NCI-H2029 (cell line): ENCODE data around the gene SLX4IP.

ENCODE experiments used
- DNase-seq: peaks from one replicate; lab custom pipeline; 2025; lab: John Stamatoyannopoulos, UW

SLX4IP gene

DNA sequence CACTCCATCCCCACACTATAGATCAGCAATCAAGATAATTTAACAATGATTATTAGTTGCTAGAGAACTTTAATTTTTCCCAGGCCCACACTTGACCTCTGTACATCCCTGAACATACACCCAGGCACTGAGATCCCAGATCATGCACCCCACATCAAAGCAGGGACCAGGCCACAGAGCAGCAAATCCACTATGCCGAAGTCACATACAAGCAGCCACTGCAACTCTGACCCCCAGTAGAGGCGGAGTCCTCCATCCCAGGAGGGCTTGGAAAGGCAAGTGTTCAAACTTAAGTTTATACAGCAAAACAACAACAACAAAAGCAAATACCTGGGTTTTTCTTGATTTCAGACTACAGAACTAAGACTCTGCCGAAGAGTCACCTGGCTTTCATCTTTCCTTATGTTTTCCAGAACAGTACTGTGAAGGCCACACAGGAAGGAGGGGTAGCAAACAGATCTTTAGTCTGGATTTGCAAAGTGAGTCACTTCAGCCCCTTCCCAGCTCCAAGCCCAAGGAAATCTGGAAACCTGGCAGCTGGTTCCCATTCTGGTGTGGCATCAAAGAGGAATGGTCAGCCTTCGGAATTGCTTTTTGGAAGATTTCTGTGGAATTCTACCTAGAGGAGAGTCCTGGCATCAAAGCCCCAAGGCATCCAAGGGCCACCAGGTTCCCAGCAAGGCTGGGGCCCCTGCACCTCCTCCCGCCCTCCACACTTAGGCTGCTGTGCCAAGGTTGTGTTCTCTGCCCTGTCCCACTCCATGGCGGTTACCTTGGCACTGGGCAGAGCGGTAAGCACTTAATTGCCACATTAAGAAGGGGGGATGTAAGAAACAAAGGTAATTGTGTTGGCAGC lies 231.3 kb downstream of the SLX4IP start:
- no peak for DNase-seq

DNA sequence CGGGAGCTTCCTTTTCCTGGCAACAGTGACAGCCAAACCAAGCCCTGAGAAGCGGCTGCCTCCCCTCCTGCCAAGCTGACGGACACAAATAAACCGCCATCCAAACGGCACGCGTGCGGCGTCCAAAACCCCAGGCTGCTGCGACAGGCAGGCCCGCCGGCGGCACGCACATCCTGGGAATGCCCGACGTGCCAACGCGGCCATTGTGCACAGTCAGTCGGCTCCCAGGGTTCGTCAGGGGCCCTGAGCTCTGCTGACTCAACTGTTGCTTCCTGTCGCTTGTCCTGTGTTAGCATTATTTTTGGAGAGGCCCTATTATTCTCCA lies 231.9 kb downstream of the SLX4IP start:
- DNase-seq: peak; percentile 86

DNA sequence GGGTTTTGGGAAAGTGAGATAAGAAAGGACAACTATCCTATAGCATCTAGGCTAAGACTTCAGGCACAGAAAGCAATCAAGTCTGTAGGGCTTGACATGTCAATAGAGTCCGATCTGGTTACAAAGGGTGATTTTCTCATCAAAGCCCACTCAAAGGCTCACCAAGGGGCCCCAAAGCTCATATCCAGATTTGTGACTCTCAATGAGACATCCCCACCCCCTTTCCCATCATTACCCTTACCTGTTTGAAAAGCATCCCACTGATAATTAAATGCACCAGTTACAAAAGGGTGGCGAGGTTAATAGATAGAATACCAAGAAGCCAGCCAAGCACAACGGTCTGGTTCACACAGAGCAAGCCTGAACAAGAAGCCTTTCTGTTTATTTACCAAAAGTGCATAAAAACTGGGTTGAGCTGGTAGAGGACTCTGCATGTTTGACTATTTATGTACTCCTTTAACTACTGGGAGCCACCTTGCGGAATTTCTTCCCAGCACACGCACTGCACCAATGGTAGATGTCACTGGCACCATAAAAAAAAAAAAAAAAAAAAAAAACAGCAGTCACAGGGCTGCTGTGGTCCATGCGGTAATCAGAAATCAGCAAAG lies 232.6 kb downstream of the SLX4IP start:
- no peak for DNase-seq

DNA sequence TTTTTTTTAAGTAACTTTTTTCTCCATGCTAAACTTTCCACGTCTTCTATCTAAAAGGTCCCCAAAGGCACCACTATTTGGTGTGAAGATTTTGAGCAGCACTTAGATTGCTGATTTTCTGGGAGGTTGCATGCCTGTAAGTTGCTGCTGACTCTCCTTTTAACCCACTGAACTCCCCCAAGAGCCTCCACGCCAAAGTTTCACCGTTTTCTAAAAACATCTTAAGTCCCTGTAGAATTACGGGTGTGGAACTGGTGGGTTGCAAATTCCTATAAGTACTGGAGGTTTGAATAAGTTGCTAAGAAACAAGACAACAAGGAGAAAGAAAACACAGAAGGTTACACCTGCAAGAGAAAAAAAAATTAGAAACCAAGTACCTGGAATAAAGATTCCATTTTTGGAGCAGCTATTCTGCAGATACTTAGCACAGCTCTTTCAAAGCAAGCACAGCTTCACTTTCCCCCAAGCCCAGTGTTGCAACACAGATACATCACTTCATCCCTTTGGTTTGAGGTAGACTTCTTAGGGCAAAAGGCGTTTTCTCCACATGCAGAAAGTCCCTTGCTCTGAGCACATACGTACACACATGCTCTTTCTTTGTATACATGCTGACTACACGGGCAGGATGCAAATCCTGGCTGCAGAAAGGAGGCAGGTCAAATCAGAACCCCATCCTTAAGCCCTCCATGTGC lies 233.7 kb downstream of the SLX4IP start:
- DNase-seq: no peak

DNA sequence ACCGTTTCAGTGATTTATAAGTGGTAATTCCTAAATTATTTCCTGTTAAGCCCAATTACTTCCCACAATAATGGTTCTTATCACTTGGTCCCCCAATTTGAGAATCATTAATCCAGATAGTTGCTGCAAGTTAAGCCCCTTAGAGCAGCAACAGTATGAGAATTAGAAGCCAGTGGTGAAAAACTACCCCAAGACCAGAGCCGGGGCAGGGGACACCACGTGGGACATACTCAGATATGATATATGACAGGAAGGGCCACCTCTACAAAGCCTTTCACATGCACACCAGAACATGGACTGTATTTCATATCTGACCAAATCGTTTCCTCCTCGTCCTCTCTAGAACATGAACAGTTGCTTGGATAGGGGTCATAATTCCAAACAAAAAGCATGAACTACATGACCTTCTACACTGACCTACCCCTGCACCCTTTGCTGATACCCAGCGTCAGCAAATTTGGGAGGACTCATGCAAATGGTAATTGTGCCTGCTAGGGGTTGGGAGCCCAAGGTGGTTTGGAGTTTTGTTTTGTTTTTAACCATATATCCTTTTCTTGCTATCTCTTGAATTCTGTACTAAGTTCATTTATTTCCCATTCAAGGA lies 234.8 kb downstream of the SLX4IP start:
- no peak for DNase-seq

DNA sequence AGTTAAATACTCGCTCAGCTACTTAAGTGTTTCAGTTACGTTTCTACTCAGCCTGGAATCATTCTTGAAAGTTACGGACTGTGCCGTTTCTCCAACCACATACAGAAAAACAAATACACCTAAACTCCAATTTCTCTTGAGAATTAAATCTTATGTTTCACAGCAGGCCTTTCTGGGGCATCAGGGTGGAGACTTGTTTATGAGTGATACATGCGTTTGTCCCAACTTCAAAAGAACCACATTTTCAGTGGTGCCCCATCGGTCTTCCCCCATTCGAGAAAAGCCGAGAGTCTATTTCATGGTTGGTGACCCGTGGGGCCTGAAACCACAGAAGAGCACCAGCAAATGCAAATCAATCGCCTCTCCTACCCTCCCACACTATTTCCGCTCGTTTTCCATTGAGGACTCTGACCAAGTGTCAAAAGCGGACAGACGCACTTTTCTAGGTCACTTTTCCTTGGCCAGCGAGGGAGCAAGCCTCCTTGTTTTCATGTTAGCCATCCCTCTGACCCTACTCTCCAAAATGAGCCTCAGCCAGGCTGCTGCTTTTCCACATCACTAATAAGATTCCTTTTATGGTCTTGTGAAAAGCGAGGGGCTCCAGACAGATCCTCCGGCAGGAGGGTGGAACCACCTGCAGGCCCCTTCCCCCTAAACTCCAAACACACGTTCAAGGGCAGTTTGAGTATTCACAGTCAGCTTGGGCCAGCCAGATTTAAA lies 235.6 kb downstream of the SLX4IP start:
- no peak for DNase-seq

DNA sequence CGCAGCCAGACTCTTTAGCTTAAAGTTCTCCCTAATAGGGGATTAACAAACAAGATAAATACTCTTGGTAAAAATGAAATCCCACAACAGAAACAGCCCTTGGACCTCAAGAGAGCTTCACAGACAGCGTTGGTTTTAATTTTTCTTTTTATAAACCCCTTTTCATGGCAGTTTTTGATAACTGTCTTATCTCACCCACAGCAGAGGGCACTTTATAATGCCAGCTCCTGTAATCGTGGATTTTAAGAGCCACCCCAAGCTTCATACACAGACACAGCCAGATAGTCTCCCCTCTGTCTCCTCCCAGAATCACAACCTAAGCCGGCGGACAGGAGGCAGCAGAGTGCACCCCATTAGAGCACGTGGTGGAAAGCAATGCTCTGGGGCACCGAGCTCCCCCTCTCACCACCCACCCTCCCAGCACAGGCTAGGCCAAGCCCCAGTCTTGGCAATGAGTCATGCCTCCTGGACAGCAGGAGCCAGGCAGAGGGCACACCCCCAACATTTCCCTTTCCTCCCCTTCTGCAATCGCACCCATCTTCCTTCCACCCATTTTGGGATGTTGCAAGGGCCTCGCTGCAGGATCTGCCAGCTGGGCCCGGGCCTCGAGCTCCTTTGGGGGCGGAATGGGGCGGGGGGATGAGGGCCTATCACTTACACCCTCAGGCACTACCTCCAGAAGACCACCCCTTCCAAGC lies 236.3 kb downstream of the SLX4IP start:
- DNase-seq: no peak

DNA sequence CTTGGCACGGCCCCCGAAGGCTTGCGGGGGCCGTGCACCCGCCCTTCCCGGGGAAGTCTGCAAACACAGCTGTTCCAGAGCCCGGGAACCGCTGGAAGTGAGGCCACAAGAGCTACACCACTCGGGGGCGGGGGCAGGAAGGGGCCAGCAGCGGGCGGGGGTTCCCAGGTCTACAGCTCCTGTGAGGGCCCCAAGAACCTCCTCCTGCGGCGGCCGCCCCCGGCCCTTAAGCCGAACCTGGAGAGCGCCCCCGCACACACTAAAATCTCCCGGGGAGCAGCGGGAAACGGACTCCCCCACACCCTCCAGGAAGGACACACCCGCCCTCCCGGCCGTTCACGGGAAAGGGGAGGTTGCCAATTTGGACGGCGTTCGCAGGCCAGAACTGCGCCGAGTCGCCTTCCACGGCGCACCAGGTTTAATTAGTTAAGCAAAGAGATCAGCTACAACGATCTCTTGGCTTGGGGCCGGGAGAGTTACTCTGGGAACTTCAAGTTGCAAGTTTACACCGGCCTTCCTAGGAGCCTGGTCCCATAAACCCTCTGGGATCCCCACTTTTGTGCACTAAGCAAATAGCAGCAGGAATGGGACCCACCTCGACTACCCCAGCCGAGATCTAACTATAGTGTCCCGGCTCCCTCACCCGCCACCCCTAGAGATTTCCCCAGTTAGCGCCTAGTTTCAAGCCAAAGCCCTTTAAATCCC lies 237.0 kb downstream of the SLX4IP start:
- DNase-seq: peak; percentile 47

DNA sequence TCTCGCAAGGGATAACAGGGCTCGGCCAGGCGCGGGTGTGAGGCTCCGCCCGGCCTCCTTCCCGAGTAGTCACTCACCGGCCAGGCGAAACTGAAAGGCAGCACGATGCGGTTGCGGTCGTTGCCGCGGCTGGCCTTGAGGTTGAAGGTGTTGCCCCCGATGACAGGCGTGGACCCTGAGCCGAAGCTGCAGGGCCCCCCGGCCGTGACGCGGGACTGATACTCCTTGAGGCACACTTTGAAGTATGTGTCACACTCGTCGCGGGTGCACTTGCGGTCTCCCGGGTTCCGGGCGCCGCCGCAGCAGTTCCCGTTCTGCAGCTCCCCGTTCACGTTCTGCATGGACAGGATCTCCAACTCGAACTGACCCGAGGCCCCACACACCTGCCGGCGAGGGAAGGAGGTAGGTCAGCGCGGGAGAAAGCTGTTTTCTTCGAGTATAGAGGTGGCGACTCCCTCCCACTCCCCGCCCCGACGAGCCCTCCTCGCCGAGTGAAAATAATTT lies 237.6 kb downstream of the SLX4IP start:
- DNase-seq: no peak

DNA sequence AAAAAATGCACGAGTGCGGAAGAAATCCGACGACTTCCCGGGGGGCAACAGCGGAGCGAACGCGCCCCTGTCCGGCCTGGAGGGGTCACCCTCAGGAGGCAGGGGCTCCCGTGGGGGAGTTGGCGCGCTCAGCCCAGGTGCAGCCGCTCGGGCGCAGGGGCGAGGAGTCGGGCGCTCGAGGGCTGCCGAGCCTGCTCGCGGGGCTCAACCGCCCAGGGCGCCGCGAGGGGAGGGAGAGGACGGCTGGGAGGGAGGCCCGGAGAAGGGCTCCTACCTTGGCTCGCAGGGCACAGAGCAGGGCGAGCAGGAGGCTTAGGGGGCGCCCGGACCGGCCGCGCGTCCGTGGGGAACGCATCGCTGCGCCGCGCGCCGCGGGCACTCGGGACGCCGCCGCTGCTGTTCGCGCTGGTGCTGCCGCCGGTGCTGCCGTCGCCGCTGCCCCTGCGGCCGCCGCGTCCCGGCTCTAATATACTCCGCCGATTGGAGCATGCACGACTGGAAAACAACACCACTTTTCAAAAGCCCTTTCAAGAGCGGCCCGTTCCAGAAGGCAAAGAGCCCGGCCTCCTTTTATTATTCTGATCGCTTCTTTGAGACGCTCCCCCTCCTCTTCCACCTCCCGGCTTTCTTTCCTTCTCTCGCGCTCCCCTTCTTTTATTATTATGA lies 238.2 kb downstream of the SLX4IP start:
- DNase-seq: peak; percentile 40

DNA sequence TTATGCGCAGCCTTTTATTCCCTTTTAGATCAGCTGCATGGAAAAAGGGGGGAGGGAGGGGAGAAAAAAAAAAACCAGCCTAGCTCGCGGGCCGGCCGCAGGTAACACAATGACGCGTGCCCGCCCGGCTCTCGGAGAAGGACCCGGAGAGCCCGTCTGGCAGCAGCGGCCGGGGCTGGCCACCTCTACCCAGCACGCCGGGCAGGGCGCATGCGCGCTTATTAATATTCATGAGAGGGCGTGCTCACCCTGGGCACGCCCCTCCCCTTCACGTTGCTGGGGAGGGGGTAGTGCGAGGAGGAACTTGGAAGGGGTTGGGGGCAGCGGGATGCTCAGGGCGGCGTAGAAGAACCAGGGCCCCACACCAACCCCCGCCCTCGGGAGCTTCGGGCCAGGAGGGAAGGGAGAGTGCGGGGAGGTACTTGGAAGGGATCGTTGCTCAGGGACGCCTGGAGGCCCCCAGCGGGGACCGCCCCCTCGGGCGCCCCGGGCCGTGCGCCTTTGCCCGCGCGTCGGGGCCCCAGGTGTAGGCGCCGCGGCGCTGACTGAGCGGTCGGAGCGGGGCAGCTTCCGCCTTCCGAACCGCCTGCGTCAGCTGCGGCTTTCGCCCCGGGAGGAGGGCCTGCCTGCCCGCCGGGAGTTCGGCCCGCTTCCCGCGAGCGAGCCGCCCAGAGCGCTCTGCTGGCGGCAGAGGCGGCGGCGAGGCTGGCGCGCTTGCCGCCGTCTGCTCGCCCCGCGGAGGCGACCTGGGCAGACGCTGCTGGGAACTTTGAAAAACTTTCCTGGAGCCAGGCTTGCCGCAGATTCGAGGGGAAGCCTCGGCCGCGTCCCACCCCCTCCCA lies 239.0 kb downstream of the SLX4IP start, which contains the start of gene JAG1:
Gene JAG1 (minus strand): TSS at position 158 of the 842 bp plus-strand sequence. CDS start 469 bp downstream, outside the sequence.
- DNase-seq: peak; percentile 87

DNA sequence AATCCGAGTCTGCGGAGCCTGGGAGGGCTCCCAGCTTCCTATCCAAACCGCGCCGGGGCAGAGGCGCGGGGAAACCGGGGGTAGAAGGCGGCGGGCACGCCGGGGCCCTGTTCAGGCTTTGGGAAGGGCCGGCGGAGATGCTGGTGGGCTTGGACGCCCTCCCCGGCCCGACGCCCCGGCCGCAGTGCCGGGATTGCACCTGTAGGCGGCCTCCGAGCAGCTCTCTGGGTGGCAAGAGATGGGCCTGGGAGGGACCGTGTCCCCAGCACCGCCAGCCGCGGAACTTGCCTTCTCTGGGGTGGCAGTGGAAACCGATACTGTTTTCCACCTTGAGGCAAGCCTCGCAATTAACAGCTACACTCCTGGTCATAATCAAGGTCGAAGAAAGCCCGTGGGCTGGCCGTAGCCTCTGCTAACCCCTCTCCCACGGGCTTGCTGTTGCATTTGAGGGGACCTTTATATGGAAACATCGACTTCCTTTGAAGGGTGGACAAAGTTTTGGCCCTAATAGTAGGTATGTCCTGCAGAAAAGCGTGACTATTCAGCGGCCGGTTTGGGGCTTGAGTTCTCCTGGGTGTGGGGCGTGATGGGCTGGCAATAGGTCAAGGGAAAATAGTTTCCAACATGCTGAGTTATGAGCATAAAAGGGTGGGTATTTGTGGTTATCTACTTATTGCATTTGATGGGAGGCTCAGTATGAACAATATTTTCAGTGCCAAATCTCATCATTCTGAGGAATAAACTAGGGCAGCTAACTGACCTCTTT lies 239.8 kb downstream of the SLX4IP start:
- DNase-seq: peak; percentile 50

DNA sequence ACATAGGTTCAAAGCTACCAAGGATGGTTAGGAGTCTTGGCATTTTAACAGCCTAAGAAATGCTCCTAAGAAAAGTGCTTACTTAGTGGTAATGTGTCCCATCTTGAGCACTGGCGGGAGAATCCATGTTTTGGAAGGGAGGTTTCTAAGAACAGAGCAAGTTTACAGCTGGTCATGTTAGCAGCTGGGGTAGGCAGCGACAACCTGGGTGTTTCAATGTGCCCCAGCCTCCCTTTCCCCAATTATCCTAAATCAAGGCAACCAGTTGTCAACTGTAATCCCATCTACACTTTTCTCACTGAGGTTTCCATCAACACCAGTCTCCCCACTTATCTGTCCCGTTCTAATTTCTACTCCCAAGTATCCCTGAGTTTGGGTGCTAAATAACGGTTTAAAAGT lies 240.3 kb downstream of the SLX4IP start:
- DNase-seq: no peak

DNA sequence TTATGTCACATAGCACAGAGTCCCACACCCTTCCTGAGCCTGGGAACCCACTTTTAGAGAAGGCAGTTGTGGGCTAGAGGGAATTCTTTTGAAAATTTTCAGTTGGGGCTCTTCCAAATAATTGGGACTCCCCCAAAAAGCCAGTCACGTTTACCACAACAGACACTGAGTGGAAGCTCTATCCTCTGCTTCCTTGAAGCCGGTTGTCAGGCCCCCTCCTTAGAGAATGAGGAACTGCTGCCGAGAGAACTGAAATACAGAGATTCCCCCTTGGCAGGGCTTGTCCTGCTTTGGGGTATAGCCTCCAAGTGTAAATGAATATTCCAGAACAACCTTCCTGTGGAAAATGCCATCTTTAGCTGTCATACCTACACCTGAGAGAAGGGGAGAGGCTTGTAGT lies 241.4 kb downstream of the SLX4IP start:
- DNase-seq: no peak
